Right lobe of liver (tissue), 6 donors: ENCODE results near the gene LRRC51. TPM values are rescaled to one million over a fixed set of nuclear protein-coding genes. Genes with fewer than 3 reads are reported as not detected.

Source experiments
- ATAC-seq, 4 donors: fragments of 200-7000 bp; cut with Tn5 transposase; one replicate each; pipeline ENCODE4 v1.9.1; 2020; ENCODE audit warnings: mild to moderate bottlenecking in 4 of 4, moderate library complexity in 4 of 4
- DNase-seq, 3 donors: peaks; one replicate each; pipeline ENCODE4 v3.0.0-alpha.2; 2020
- H3K27ac ChIP-seq, 3 donors: fragments of 200-600 bp; one replicate each; pipeline ENCODE4 v1.8.0; 2022
- H3K27me3 ChIP-seq, 2 donors: fragments of 200-600 bp; one replicate each; pipeline ENCODE4 v1.8.0; 2022
- H3K36me3 ChIP-seq, 4 donors: fragments of 200-600 bp; sonication (generic) in 1 of 4; one replicate each; pipeline versions ENCODE4 v1.5.1 to v1.8.0; 2017 to 2022; ENCODE audit warnings: control low read depth in 1 of 4
- H3K4me1 ChIP-seq, 4 donors: fragments of 200-600 bp; sonication (generic) in 1 of 4; one replicate each; pipeline versions ENCODE4 v1.5.1 to v1.8.0; 2017 to 2022; ENCODE audit warnings: control low read depth in 1 of 4
- H3K4me3 ChIP-seq, 3 donors: fragments of 200-600 bp; one replicate each; pipeline ENCODE4 v1.8.0; 2022
- H3K9me3 ChIP-seq, 4 donors: fragments of 200-600 bp; sonication (generic) in 1 of 4; one replicate each; pipeline versions ENCODE4 v1.5.1 to v1.8.0; 2017 to 2022; ENCODE audit warnings: control low read depth in 1 of 4
- CTCF ChIP-seq, 4 donors: fragments of 200-600 bp in 3 of 4; fragments of 450-650 bp in 1 of 4; IDR thresholded peaks; one replicate each; pipeline versions ENCODE4 v1.5.1 to v1.8.0; 2016 to 2022; ENCODE audit warnings: antibody characterized with exemption in 4 of 4, mild to moderate bottlenecking in 2 of 4
- POLR2A ChIP-seq: fragments of 450-650 bp; IDR thresholded peaks from one replicate; pipeline ENCODE4 v1.6.1; 2017; ENCODE audit warnings: antibody characterized with exemption, mild to moderate bottlenecking
- WGBS: methylation state at CpG from one replicate; pipeline ENCODE4 v1.1.6; 2018; ENCODE audit warnings: low coverage, low lambda C conversion rate; ENCODE audit not compliant: insufficient coverage; ENCODE audit errors: missing lambda C conversion rate; 5-methylcytosine and 5-hydroxymethylcytosine counted together
- intact Hi-C, 2 donors: fragments of 100-400 bp; cut with DNase I; formaldehyde crosslinking; loops; one replicate each; pipeline versions ENCODE4 v1.11.2 to v1.14.1; 2022
- total RNA-seq, 6 experiments: library from RNA; depleted of rRNA in 2 of 6; stranded (reverse); fragments of >200 nt in 2 of 6; fragmentation: NEBNext Ultra II Directional in 3 of 6; extraction: Animal tissue kit (Norgen Biotek cat#: 25700) in 3 of 6; gene quantifications; one replicate each; pipeline versions ENCODE4 v1.1.0 to v1.2.4, GENCODE V29; 2016 to 2023
- donor health status: DM: no; HTN: yes; CAD: no.
- donor health status: DM: no; HTN: no; CAD: no.
- donor health status: DM: no; HTN: no; CAD: no.
- donor health status: DM: no; HTN: yes; CAD: no.
- donor health status: DM: no; HTN: yes; CAD: no.

LRRC51 gene
- total RNA-seq, 6 experiments from 2014 or later: 3.3 to 9.0 (median 6.1) TPM

GRCh38 chr11:72039031-72039855 is 41.4 kb upstream of the LRRC51 start:
- WGBS: 45% methylated on average over 3 of the region's 5 CpGs
- Histone ChIP-seq H3K27me3 (no peaks in the 10 kb centered on the region), H3K27ac (peak overlapping the region; percentile 57 to 93 (median 76)), H3K4me1 (peaks cover 1 to 39% (median 7%) of the 10 kb centered on the region in 4 donors), H3K36me3 (peaks cover 0 to 7% (median 3%) of the 10 kb centered on the region in 4 donors), H3K9me3 (no peaks in the 10 kb centered on the region), H3K4me3 (peak overlapping the region; percentile 48 to 62 (median 60))
- intact Hi-C loops: no loop called here
- ATAC-seq: no peak
- no peak for TF ChIP-seq CTCF (IDR thresholded peaks at IDR 0.05)
- TF ChIP-seq POLR2A: no peak
- no peak for DNase-seq

- TF ChIP-seq CTCF (IDR thresholded peaks at IDR 0.05) (no peak), POLR2A (no peak)
- Histone ChIP-seq H3K27ac (peak overlapping the region; percentile 57 to 93 (median 76)), H3K27me3 (no peaks in the 10 kb centered on the region), H3K4me1 (peaks cover 1 to 39% (median 7%) of the 10 kb centered on the region in 4 donors), H3K9me3 (no peaks in the 10 kb centered on the region), H3K36me3 (peaks cover 0 to 2% (median 0%) of the 10 kb centered on the region in 4 donors), H3K4me3 (peak overlapping the region; percentile 48 to 62 (median 60))
- DNase-seq (no peak), ATAC-seq (no peak)
- 18% methylated on average over 4 of the region's 6 CpGs for WGBS
- intact Hi-C loops: no loop called here
These were observed 40.7 kb upstream of the LRRC51 start for GRCh38 chr11:72039856-72040401.

GRCh38 chr11:72040491-72041363 is 39.9 kb upstream of the LRRC51 start:
- Histone ChIP-seq H3K9me3 (no peaks in the 10 kb centered on the region), H3K27ac (peak overlapping the region; percentile 87 to 96 (median 93)), H3K4me3 (peak overlapping the region; percentile 48 to 62 (median 60)), H3K4me1 (peaks cover 1 to 39% (median 7%) of the 10 kb centered on the region in 4 donors), H3K27me3 (no peaks in the 10 kb centered on the region), H3K36me3 (no peaks in the 10 kb centered on the region)
- peak; percentile 79 to 82 (median 80) for ATAC-seq
- TF ChIP-seq CTCF (IDR thresholded peaks at IDR 0.05) (no peak), POLR2A (no peak)
- intact Hi-C loops: no loop called here
- WGBS: 0% methylated on average over 20 of the region's 23 CpGs
- peak; percentile 93 to 95 (median 94) for DNase-seq

GRCh38 chr11:72041364-72042063 is 39.1 kb upstream of the LRRC51 start:
- WGBS: 1% methylated on average over 12 of the region's 23 CpGs
- peak; percentile 68 to 79 (median 76) for ATAC-seq
- TF ChIP-seq CTCF (IDR thresholded peaks at IDR 0.05): no peak
- peak; percentile 36 for TF ChIP-seq POLR2A

More at GRCh38 chr11:72041364-72042063, 39.1 kb upstream of the LRRC51 start:
- H3K9me3 ChIP-seq: no peaks in the 10 kb centered on the region
- peak overlapping the region; percentile 48 to 62 (median 60) for H3K4me3 ChIP-seq
- no peaks in the 10 kb centered on the region for H3K27me3 ChIP-seq
- H3K36me3 ChIP-seq: no peaks in the 10 kb centered on the region
- DNase-seq: peak; percentile 66 to 83 (median 82)
- peak overlapping the region; percentile 87 to 96 (median 93) for H3K27ac ChIP-seq
- intact Hi-C loops: no loop called here
- H3K4me1 ChIP-seq: peaks cover 1 to 39% (median 7%) of the 10 kb centered on the region in 4 donors
